Neuronal stem cell (in vitro differentiated cells): ENCODE results near the gene ELMO2.
"Not testable (repeated sequence)": the region's sequence is repeated elsewhere in the genome, so short reads cannot be mapped to it uniquely, and the experiment has no call there.

Source experiments
- DNase-seq: peaks from one replicate; pipeline ENCODE4 v3.0.0-alpha.2; 2013; ENCODE audit warnings: low spot score
- H2AFZ ChIP-seq: one replicate; pipeline ENCODE4 v1.6.1; 2013; ENCODE audit warnings: mild to moderate bottlenecking, low read length, inconsistent platforms
- H2AK5ac ChIP-seq: 2 replicates; pipeline ENCODE4 v1.6.1; 2013; ENCODE audit warnings: low read depth, mild to moderate bottlenecking, inconsistent platforms, low read length, moderate library complexity, mixed read lengths
- H2BK120ac ChIP-seq: 2 replicates; pipeline ENCODE4 v1.6.1; 2013; ENCODE audit warnings: low read depth, mild to moderate bottlenecking, inconsistent platforms, low read length, moderate library complexity, mixed read lengths
- H2BK12ac ChIP-seq: one replicate; pipeline ENCODE4 v1.6.1; 2013; ENCODE audit warnings: low read length, inconsistent platforms
- H2BK15ac ChIP-seq: 2 replicates; pipeline ENCODE4 v1.6.1; 2013; ENCODE audit warnings: mild to moderate bottlenecking, low read length, inconsistent platforms, mixed read lengths
- H2BK5ac ChIP-seq: one replicate; pipeline ENCODE4 v1.6.1; 2013; ENCODE audit warnings: inconsistent platforms, mild to moderate bottlenecking, low read length, moderate library complexity
- H3K14ac ChIP-seq: one replicate; pipeline ENCODE4 v1.6.1; 2013; ENCODE audit warnings: low read length, inconsistent platforms
- H3K18ac ChIP-seq: 2 replicates; pipeline ENCODE4 v1.6.1; 2013; ENCODE audit warnings: low read length, inconsistent platforms
- H3K23ac ChIP-seq: 2 replicates; pipeline ENCODE4 v1.6.1; 2013; ENCODE audit warnings: low read depth, mild to moderate bottlenecking, mixed read lengths, low read length, inconsistent platforms; ENCODE audit not compliant: poor library complexity
- H3K27ac ChIP-seq: replicated peaks from 3 replicates; pipeline ENCODE4 v1.5.1; 2013; ENCODE audit warnings: low read length, inconsistent platforms
- H3K27me3 ChIP-seq, 3 experiments: 2 replicates each; pipeline ENCODE4 v1.6.1; 2013; ENCODE audit warnings: low read length in 3 of 3, mild to moderate bottlenecking in 2 of 3, inconsistent platforms in 1 of 3, low read depth in 1 of 3, mixed read lengths in 1 of 3, moderate library complexity in 1 of 3; ENCODE audit not compliant: control insufficient read depth in 3 of 3, insufficient read depth in 3 of 3
- H3K36me3 ChIP-seq, 2 donors: replicated peaks in 1 of 2; 2 replicates each; pipeline ENCODE4 v1.6.1; 2013; ENCODE audit warnings: low read length in 2 of 2; ENCODE audit not compliant: control insufficient read depth in 2 of 2, insufficient read depth in 2 of 2
- H3K4ac ChIP-seq: 2 replicates; pipeline ENCODE4 v1.6.1; 2013; ENCODE audit warnings: inconsistent platforms, mild to moderate bottlenecking, low read length, moderate library complexity
- H3K4me1 ChIP-seq, 2 donors: 1 replicate in 1 of 2; 2 replicates in 1 of 2; pipeline ENCODE4 v1.6.1; 2013; ENCODE audit warnings: low read length in 2 of 2, low read depth in 1 of 2; ENCODE audit not compliant: control insufficient read depth in 2 of 2, insufficient read depth in 1 of 2
- H3K4me2 ChIP-seq: one replicate; pipeline ENCODE4 v1.6.1; 2013; ENCODE audit warnings: mild to moderate bottlenecking, low read length, inconsistent platforms; ENCODE audit not compliant: insufficient read depth, poor library complexity, severe bottlenecking
- H3K4me3 ChIP-seq, 2 donors: 2 replicates each; pipeline ENCODE4 v1.5.1; 2013; ENCODE audit warnings: low read length in 2 of 2, mild to moderate bottlenecking in 2 of 2, inconsistent platforms in 1 of 2, moderate library complexity in 1 of 2
- H3K79me1 ChIP-seq: one replicate; pipeline ENCODE4 v1.6.1; 2013; ENCODE audit warnings: low read depth, mild to moderate bottlenecking, inconsistent platforms, low read length, moderate library complexity
- H3K9ac ChIP-seq: one replicate; pipeline ENCODE4 v1.6.1; 2013; ENCODE audit warnings: mild to moderate bottlenecking, low read depth, low read length, inconsistent platforms; ENCODE audit not compliant: poor library complexity
- H3K9me3 ChIP-seq, 2 donors: replicated peaks in 1 of 2; 2 replicates each; pipeline versions ENCODE3 to v1.6.1; 2013; ENCODE audit warnings: low read length in 2 of 2, mild to moderate bottlenecking in 2 of 2, inconsistent platforms in 1 of 2, low read depth in 1 of 2, mixed read lengths in 1 of 2, moderate library complexity in 1 of 2; ENCODE audit not compliant: control insufficient read depth in 2 of 2, insufficient read depth in 1 of 2
- H4K8ac ChIP-seq: one replicate; pipeline ENCODE4 v1.6.1; 2013; ENCODE audit warnings: low read depth, mild to moderate bottlenecking, inconsistent platforms, low read length, moderate library complexity
- H4K91ac ChIP-seq: one replicate; pipeline ENCODE4 v1.6.1; 2013; ENCODE audit warnings: low read length, low read depth, mild to moderate bottlenecking, inconsistent platforms; ENCODE audit not compliant: poor library complexity
- WGBS, 2 donors: extraction: QIAGEN DNeasy Blood & Tissue Kit; methylation state at CpG; one replicate each; pipeline ENCODE4 v1.1.7; 2013; ENCODE audit warnings: missing lambda C conversion rate in 2 of 2, mixed read lengths in 1 of 2; ENCODE audit not compliant: insufficient read length in 2 of 2, insufficient replicate concordance in 1 of 2; ENCODE audit errors: extremely low coverage in 2 of 2; 5-methylcytosine and 5-hydroxymethylcytosine counted together

ELMO2 gene

DNA sequence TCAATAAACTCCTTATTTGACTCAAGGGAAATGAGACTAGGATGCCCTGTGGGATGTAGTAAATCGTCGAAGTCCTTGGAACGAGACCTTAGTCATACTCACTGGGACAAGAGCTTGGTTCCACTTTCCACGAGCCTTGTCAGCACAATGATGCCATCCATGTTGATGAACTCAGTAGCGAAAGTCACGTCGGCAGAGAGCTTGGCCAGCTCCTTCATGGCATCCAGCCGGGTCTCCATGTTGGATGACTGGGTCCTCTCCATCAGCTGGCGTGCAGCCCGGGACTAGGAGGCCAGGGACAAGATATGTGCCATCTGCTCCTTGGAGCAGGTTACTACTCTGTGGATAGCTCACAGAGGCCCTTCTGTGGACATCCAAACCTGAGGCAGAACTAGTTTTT, 17.5 kb downstream of the ELMO2 start:
- no peak overlapping the region for H3K4me2 ChIP-seq
- H3K4me1 ChIP-seq, result no peaks in the 10 kb centered on the region
- H3K36me3 ChIP-seq, result peaks cover 49 to 96% of the 10 kb centered on the region in 2 donors
- no peak overlapping the region for H2BK12ac ChIP-seq
- no CpG with 5 or more reads among the region's 10 CpGs for WGBS, 2 donors
- no peak overlapping the region for H2BK5ac ChIP-seq
- no peak overlapping the region for H4K91ac ChIP-seq
- H2BK120ac ChIP-seq, result no peak overlapping the region
- no peak overlapping the region for H3K23ac ChIP-seq
- H3K9me3 ChIP-seq, result no peaks in the 10 kb centered on the region
- H3K9ac ChIP-seq, result no peak overlapping the region
- no peak overlapping the region for H3K18ac ChIP-seq
- no peak overlapping the region for H4K8ac ChIP-seq
- no peaks in the 10 kb centered on the region for H3K27me3 ChIP-seq
- no peak overlapping the region for H3K14ac ChIP-seq
- H2BK15ac ChIP-seq, result no peak overlapping the region
- no peak overlapping the region for H3K4me3 ChIP-seq
- no peak overlapping the region for H3K27ac ChIP-seq
- no peak for DNase-seq
- H3K79me1 ChIP-seq, result no peaks in the 10 kb centered on the region
- no peak overlapping the region for H2AK5ac ChIP-seq
- H2AFZ ChIP-seq, result no peak overlapping the region
- H3K4ac ChIP-seq, result no peak overlapping the region

DNA sequence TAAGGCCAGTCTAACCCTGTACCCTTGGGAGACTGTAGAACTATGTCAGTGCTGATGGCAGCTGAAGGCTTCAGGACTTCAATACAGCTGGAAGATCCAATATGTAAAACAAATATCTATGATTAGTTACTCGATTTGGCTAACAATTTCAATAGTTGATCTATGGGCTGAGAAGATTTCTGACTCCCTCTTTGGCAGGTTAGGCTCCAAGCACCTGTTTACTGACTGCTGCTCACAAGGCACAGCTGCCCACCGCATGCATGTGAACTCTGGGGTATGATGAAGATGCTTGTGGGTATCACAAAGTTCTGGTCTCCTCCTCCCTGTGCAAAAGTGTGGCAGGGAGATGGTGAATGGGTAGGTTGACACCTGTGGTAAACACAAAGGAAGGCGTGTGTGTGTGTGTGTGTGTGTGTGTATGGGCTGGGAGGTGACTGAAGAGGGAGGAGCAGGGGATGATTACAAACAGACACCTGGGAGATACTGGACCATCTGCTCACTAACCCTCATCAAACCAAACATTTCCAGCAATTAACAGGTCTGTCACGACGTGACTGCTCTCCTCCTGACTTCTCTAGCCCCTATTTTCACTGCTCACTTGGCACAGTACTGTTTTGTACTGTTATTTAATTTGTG, 18.1 kb downstream of the ELMO2 start:
- Histone ChIP-seq H3K23ac (no peak overlapping the region), H3K4me2 (no peak overlapping the region), H3K79me1 (no peaks in the 10 kb centered on the region), H3K4ac (no peak overlapping the region), H2BK12ac (no peak overlapping the region), H3K18ac (no peak overlapping the region), H4K91ac (no peak overlapping the region), H3K27ac (no peak overlapping the region), H2BK5ac (no peak overlapping the region), H3K4me1 (no peaks in the 10 kb centered on the region), H2AFZ (no peak overlapping the region), H3K14ac (no peak overlapping the region), H2BK120ac (no peak overlapping the region), H3K36me3 (peaks cover 44 to 96% of the 10 kb centered on the region in 2 donors), H3K27me3 (no peaks in the 10 kb centered on the region), H3K9me3 (no peaks in the 10 kb centered on the region), H4K8ac (no peak overlapping the region), H3K9ac (no peak overlapping the region), H2BK15ac (no peak overlapping the region), H3K4me3 (no peak overlapping the region), H2AK5ac (no peak overlapping the region)
- no CpG with 5 or more reads among the region's 5 CpGs for WGBS, 2 donors
- no peak for DNase-seq

DNA sequence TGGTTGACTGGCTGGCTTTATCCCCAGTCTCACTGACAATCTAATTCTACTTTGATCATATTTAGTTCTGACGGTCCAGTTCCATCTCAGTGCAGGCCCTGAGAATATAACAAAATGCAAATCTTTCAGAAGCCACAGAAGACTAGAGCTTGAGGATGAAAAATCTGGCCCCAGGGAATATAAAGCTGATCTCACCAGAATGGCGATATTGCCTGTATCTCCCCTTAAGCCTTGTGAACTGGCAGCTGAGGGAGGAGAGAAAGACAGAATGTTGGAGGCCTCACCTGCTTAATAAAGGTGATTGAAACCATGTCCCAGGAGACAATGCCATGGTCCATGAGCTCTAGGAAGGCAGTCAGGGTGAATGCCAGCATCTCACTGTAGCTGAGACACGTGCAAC, 19.4 kb downstream of the ELMO2 start:
- not testable (repeated sequence) for H3K4me1 ChIP-seq, H2BK5ac ChIP-seq, H3K27me3 ChIP-seq, H2BK15ac ChIP-seq, H2AK5ac ChIP-seq, H3K9ac ChIP-seq, DNase-seq, H2BK120ac ChIP-seq, H3K9me3 ChIP-seq, H3K18ac ChIP-seq, H2AFZ ChIP-seq, H4K8ac ChIP-seq, H3K14ac ChIP-seq, H3K23ac ChIP-seq, H3K79me1 ChIP-seq, H3K4me3 ChIP-seq, H3K4me2 ChIP-seq, H4K91ac ChIP-seq, H3K27ac ChIP-seq, H3K4ac ChIP-seq, H2BK12ac ChIP-seq
- peaks cover 41 to 96% of the 10 kb centered on the region in 2 donors for H3K36me3 ChIP-seq
- no CpG with 5 or more reads among the region's 3 CpGs for WGBS, 2 donors

DNA sequence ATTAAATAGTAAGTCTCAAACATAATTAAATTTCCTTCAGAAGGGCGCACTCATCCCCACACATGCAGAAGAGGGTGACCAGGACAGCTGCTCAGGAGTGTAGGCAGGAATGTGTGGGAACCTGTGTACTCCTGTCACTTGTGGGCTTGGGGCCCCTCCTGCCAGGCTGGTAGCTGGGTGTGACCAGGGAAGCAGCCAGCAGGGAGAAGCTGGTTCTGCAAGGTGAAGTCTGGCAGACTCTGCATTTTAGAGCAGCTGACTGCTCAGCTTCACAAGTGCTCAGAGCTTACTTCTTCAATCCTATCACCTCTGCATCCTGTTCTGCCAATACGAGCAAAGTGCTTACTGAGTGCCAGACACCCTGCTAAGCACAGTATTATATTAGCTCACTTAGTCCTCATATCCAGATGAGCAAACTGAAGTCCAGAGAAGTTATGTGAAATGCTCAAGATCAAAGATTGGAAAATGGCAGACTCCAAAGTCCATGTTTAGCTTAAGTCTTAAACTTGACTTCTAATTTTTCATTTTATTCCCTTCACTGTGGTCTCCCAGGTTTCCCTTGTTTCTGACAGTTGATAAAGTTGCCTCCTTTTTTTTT, 27.9 kb downstream of the ELMO2 start:
- Histone ChIP-seq H3K9ac (no peak overlapping the region), H3K4me3 (no peak overlapping the region), H3K23ac (no peak overlapping the region), H4K91ac (no peak overlapping the region), H4K8ac (no peak overlapping the region), H2AK5ac (no peak overlapping the region), H3K79me1 (no peaks in the 10 kb centered on the region), H2BK5ac (no peak overlapping the region), H2AFZ (no peak overlapping the region), H3K27ac (no peak overlapping the region), H3K18ac (no peak overlapping the region), H2BK15ac (no peak overlapping the region), H2BK120ac (no peak overlapping the region), H3K14ac (no peak overlapping the region), H3K4me2 (no peak overlapping the region), H3K4ac (no peak overlapping the region), H3K36me3 (peaks cover 56 to 98% of the 10 kb centered on the region in 2 donors), H3K9me3 (no peaks in the 10 kb centered on the region), H3K4me1 (peaks cover 0 to 2% of the 10 kb centered on the region in 2 donors), H3K27me3 (no peaks in the 10 kb centered on the region), H2BK12ac (no peak overlapping the region)
- no peak for DNase-seq
- WGBS, 2 donors, result no CpG with 5 or more reads among the region's 2 CpGs
